Psoas muscle (tissue), 8 donors: ENCODE results near the gene KLK11. TPM values are rescaled to one million over a fixed set of nuclear protein-coding genes. Genes with fewer than 3 reads are reported as not detected.

Experiments
- ATAC-seq, 4 donors: fragments of 200-7000 bp; cut with Tn5 transposase; one replicate each; pipeline ENCODE4 v1.9.1; 2020; ENCODE audit warnings: moderate library complexity in 3 of 4, mild to moderate bottlenecking in 2 of 4
- DNase-seq, 2 donors: peaks; one replicate each; pipeline ENCODE4 v3.0.0-alpha.2; 2020
- H3K27ac ChIP-seq: fragments of 200-600 bp; one replicate; pipeline ENCODE4 v1.8.0; 2022
- H3K27me3 ChIP-seq, 3 donors: fragments of 200-600 bp in 1 of 3; one replicate each; pipeline versions ENCODE4 v1.6.1 to v1.8.0; 2013 to 2022; ENCODE audit warnings: low read length in 2 of 3, mild to moderate bottlenecking in 2 of 3, moderate library complexity in 1 of 3; ENCODE audit not compliant: insufficient read depth in 3 of 3
- H3K36me3 ChIP-seq, 2 donors: fragments of 200-600 bp in 1 of 2; one replicate each; pipeline versions ENCODE4 v1.6.1 to v1.8.0; 2013 to 2022; ENCODE audit warnings: low read depth in 1 of 2, mild to moderate bottlenecking in 1 of 2, moderate library complexity in 1 of 2; ENCODE audit not compliant: insufficient read depth in 1 of 2
- H3K4me1 ChIP-seq: fragments of 200-600 bp; one replicate; pipeline ENCODE4 v1.8.0; 2022
- H3K4me3 ChIP-seq: fragments of 200-600 bp; one replicate; pipeline ENCODE4 v1.8.0; 2022; ENCODE audit warnings: mild to moderate bottlenecking
- H3K9me3 ChIP-seq: fragments of 200-600 bp; one replicate; pipeline ENCODE4 v1.8.0; 2022
- CTCF ChIP-seq: fragments of 200-600 bp; IDR thresholded peaks from one replicate; pipeline ENCODE4 v1.8.0; 2022; ENCODE audit warnings: antibody characterized with exemption
- WGBS, 3 donors: extraction: QIAGEN DNeasy Blood & Tissue Kit; methylation state at CpG; one replicate each; pipeline versions ENCODE4 v1.1.6 to v1.1.7; 2013; 5-methylcytosine and 5-hydroxymethylcytosine counted together
- intact Hi-C, 2 donors: fragments of 100-400 bp; cut with DNase I; formaldehyde crosslinking; loops; one replicate each; pipeline versions ENCODE4 v1.11.0 to v1.14.2; 2022
- polyA plus RNA-seq, 3 donors: library from polyadenylated mRNA; stranded (reverse); fragments of 200-250 nt; gene quantifications; one replicate each; pipeline ENCODE4 v1.2.3, GENCODE V29; 2013
- total RNA-seq, 4 donors: library from RNA; stranded (reverse); fragmentation: NEBNext Ultra II Directional in 2 of 4; extraction: Animal tissue kit (Norgen Biotek cat#: 25700) in 2 of 4; gene quantifications; one replicate each; pipeline versions ENCODE4 v1.2.1 to v1.2.4, GENCODE V29; 2021 to 2023
- donor health status: healthy with polysubstance abuse.
- donor health status: DM: no; HTN: no; CAD: no; lungs with moderate emphysema.
- donor health status: Bipolar disorder and iron deficiency.
- donor health status: healthy.
- donor health status: DM: yes; HTN: yes; CAD: no.
- donor health status: DM: no; HTN: no; CAD: no.
- donor health status: DM: no; HTN: no; CAD: no.
- donor health status: DM: yes; HTN: yes; CAD: no.

KLK11 gene
- total and polyA plus RNA-seq, 7 donors: 0.13 to 0.52 (median 0.19) TPM; not detected in 1

- Histone ChIP-seq H3K9me3 (no peaks in the 10 kb centered on the region), H3K36me3 (no peaks in the 10 kb centered on the region), H3K4me3 (no peak overlapping the region), H3K27me3 (peaks cover 0 to 9% (median 0%) of the 10 kb centered on the region in 3 donors), H3K27ac (no peak overlapping the region), H3K4me1 (no peaks in the 10 kb centered on the region)
- WGBS, 3 donors: 67 to 75% (median 72%) methylated on average over 9 of the region's 9 CpGs
- ATAC-seq: no peak
- intact Hi-C loops: no loop called here
- TF ChIP-seq CTCF: no peak
- no peak for DNase-seq
Measured at GRCh38 chr19:50972795-50973376, 53.5 kb downstream of the KLK11 start.

Other genes starting within 250 kb of the KLK11 start
- gene ACP4, start 236.2 kb downstream of the KLK11 start, total RNA-seq: not detected
- gene ACP4, start 236.2 kb downstream of the KLK11 start, polyA plus RNA-seq: not detected
- under 1 TPM in 2 of 4 donors, not detected in 2; 0.32 to 0.34 TPM for gene KLK1, start 202.8 kb downstream of the KLK11 start, total RNA-seq
- gene KLK1, start 202.8 kb downstream of the KLK11 start, polyA plus RNA-seq: under 1 TPM in 2 of 3 donors, not detected in 1; 0.08 to 0.48 TPM
- not detected for gene KLK15, start 193.0 kb downstream of the KLK11 start, total RNA-seq
- not detected for gene KLK15, start 193.0 kb downstream of the KLK11 start, polyA plus RNA-seq
- not detected for gene KLK3, start 171.7 kb downstream of the KLK11 start, total RNA-seq
- not detected for gene KLK3, start 171.7 kb downstream of the KLK11 start, polyA plus RNA-seq
- gene KLK2, start 153.2 kb downstream of the KLK11 start, total RNA-seq: not detected
- gene KLK2, start 153.2 kb downstream of the KLK11 start, polyA plus RNA-seq: not detected
- gene KLK4, start 115.2 kb downstream of the KLK11 start, total RNA-seq: not detected
- gene KLK4, start 115.2 kb downstream of the KLK11 start, polyA plus RNA-seq: not detected
- not detected for gene KLK5, start 73.6 kb downstream of the KLK11 start, total RNA-seq
- under 1 TPM in 1 of 3 donors, not detected in 2; 0.05 TPM for gene KLK5, start 73.6 kb downstream of the KLK11 start, polyA plus RNA-seq
- gene KLK6, start 57.0 kb downstream of the KLK11 start, total RNA-seq: not detected
- under 1 TPM in 1 of 3 donors, not detected in 2; 0.04 TPM for gene KLK6, start 57.0 kb downstream of the KLK11 start, polyA plus RNA-seq
- not detected for gene KLK7, start 42.7 kb downstream of the KLK11 start, total RNA-seq
- gene KLK7, start 42.7 kb downstream of the KLK11 start, polyA plus RNA-seq: not detected
- gene KLK8, start 25.0 kb downstream of the KLK11 start, total RNA-seq: not detected
- gene KLK8, start 25.0 kb downstream of the KLK11 start, polyA plus RNA-seq: under 1 TPM in 2 of 3 donors, not detected in 1; 0.09 to 0.76 TPM
- not detected for gene KLK10, start 6.9 kb downstream of the KLK11 start, total RNA-seq
- gene KLK10, start 6.9 kb downstream of the KLK11 start, polyA plus RNA-seq: under 1 TPM; 0.04 to 0.16 (median 0.04) TPM
- not detected for gene KLK12, start 8.4 kb upstream of the KLK11 start, total RNA-seq
- not detected for gene KLK12, start 8.4 kb upstream of the KLK11 start, polyA plus RNA-seq
- not detected for gene KLK13, start 38.5 kb upstream of the KLK11 start, total RNA-seq
- under 1 TPM in 1 of 3 donors, not detected in 2; 0.18 TPM for gene KLK13, start 38.5 kb upstream of the KLK11 start, polyA plus RNA-seq
- gene KLK14, start 56.3 kb upstream of the KLK11 start, total RNA-seq: not detected
- gene KLK14, start 56.3 kb upstream of the KLK11 start, polyA plus RNA-seq: under 1 TPM in 1 of 3 donors, not detected in 2; 0.20 TPM
- 1 to 10 TPM; 4.9 to 9.1 (median 6.0) TPM for gene CTU1, start 81.8 kb upstream of the KLK11 start, total RNA-seq
- gene CTU1, start 81.8 kb upstream of the KLK11 start, polyA plus RNA-seq: 1 to 10 TPM; 1.4 to 7.5 (median 2.1) TPM
- gene SIGLEC9, start 98.3 kb upstream of the KLK11 start, total RNA-seq: 1 to 10 TPM in 3 of 4 donors, under 1 TPM in 1; 0.73 to 2.2 (median 1.8) TPM
- gene SIGLEC9, start 98.3 kb upstream of the KLK11 start, polyA plus RNA-seq: under 1 TPM; 0.24 to 0.69 (median 0.25) TPM
- gene SIGLEC7, start 115.7 kb upstream of the KLK11 start, total RNA-seq: under 1 TPM; 0.38 to 0.82 (median 0.50) TPM
- under 1 TPM in 2 of 3 donors, not detected in 1; 0.08 to 0.60 TPM for gene SIGLEC7, start 115.7 kb upstream of the KLK11 start, polyA plus RNA-seq
- 1 to 10 TPM; 2.0 to 3.1 (median 2.3) TPM for gene CD33, start 198.5 kb upstream of the KLK11 start, total RNA-seq
- 1 to 10 TPM in 1 of 3 donors, under 1 TPM in 2; 0.24 to 1.3 (median 0.75) TPM for gene CD33, start 198.5 kb upstream of the KLK11 start, polyA plus RNA-seq
- not detected for gene SIGLECL1, start 224.5 kb upstream of the KLK11 start, total RNA-seq
- gene SIGLECL1, start 224.5 kb upstream of the KLK11 start, polyA plus RNA-seq: not detected